Ishikawa (cell line): Measurements from ENCODE around the gene LTC4S.
A peak's percentile ranks its signal among the peaks of the same experiment; 100 is the strongest.

Experiments
- CEBPB ChIP-seq: IDR thresholded peaks from 2 replicates; pipeline ENCODE4 v1.6.1; 2012
- CREB1 ChIP-seq: IDR thresholded peaks from 2 replicates; pipeline ENCODE4 v1.6.1; 2012; ENCODE audit warnings: low read depth
- EGR1 ChIP-seq: IDR thresholded peaks from 2 replicates; pipeline ENCODE4 v1.6.1; 2012
- EP300 ChIP-seq: IDR thresholded peaks from 2 replicates; pipeline ENCODE4 v1.6.1; 2012; ENCODE audit warnings: borderline replicate concordance
- FOXM1 ChIP-seq: IDR thresholded peaks from 2 replicates; pipeline ENCODE4 v1.6.1; 2012; ENCODE audit warnings: low read depth, borderline replicate concordance
- NFIC ChIP-seq: IDR thresholded peaks from 2 replicates; pipeline ENCODE4 v1.6.1; 2012
- RAD21 ChIP-seq: IDR thresholded peaks from 2 replicates; pipeline ENCODE4 v1.6.1; 2012; ENCODE audit warnings: low read depth
- TAF1 ChIP-seq: IDR thresholded peaks from 2 replicates; pipeline ENCODE4 v1.6.1; 2012; ENCODE audit warnings: low read depth, mild to moderate bottlenecking
- TCF12 ChIP-seq: IDR thresholded peaks from 2 replicates; pipeline ENCODE4 v1.6.1; 2012; ENCODE audit warnings: low read depth
- TEAD4 ChIP-seq: IDR thresholded peaks from 2 replicates; pipeline ENCODE4 v1.6.1; 2012
- YY1 ChIP-seq: IDR thresholded peaks from 2 replicates; pipeline ENCODE4 v1.6.1; 2012; ENCODE audit warnings: low read depth
- ZBTB7A ChIP-seq: IDR thresholded peaks from 2 replicates; pipeline ENCODE4 v1.6.1; 2012; ENCODE audit warnings: low read depth
- TF ChIP-seq, protein P1 (sequence below): IDR thresholded peaks from 2 replicates; pipeline ENCODE4 v1.6.1; 2012; ENCODE audit warnings: low read depth, mild to moderate bottlenecking
- TF ChIP-seq, protein P2 (sequence below): IDR thresholded peaks from 2 replicates; pipeline ENCODE4 v1.6.1; 2012
- TF ChIP-seq, protein P3 (sequence below): IDR thresholded peaks from 2 replicates; pipeline ENCODE4 v1.6.1; 2012

LTC4S gene

DNA sequence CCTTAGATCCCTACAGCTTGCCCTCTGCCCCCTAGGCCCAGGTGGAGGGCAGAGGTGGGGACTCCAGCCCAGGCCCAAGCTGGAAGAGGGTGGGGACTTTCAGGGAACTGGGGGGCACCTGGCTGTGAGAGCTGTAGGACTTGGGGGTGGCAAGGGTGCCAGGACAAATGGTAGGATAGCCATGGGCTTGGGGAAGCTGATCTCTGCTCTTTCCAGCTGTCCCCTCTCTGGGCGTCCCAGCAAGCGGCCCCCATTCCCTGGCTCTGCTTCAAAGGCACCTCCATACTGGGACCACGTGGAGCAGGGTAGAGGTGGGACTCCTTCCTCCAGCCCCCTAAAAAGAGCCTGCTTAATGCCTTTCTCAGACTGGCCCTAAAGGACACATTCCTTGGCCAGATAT lies 385 bp downstream of the LTC4S start:
- TF ChIP-seq TCF12 (no peak), EGR1 (no peak)
- TF ChIP-seq, protein P1, sequence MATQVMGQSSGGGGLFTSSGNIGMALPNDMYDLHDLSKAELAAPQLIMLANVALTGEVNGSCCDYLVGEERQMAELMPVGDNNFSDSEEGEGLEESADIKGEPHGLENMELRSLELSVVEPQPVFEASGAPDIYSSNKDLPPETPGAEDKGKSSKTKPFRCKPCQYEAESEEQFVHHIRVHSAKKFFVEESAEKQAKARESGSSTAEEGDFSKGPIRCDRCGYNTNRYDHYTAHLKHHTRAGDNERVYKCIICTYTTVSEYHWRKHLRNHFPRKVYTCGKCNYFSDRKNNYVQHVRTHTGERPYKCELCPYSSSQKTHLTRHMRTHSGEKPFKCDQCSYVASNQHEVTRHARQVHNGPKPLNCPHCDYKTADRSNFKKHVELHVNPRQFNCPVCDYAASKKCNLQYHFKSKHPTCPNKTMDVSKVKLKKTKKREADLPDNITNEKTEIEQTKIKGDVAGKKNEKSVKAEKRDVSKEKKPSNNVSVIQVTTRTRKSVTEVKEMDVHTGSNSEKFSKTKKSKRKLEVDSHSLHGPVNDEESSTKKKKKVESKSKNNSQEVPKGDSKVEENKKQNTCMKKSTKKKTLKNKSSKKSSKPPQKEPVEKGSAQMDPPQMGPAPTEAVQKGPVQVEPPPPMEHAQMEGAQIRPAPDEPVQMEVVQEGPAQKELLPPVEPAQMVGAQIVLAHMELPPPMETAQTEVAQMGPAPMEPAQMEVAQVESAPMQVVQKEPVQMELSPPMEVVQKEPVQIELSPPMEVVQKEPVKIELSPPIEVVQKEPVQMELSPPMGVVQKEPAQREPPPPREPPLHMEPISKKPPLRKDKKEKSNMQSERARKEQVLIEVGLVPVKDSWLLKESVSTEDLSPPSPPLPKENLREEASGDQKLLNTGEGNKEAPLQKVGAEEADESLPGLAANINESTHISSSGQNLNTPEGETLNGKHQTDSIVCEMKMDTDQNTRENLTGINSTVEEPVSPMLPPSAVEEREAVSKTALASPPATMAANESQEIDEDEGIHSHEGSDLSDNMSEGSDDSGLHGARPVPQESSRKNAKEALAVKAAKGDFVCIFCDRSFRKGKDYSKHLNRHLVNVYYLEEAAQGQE = no peak

DNA sequence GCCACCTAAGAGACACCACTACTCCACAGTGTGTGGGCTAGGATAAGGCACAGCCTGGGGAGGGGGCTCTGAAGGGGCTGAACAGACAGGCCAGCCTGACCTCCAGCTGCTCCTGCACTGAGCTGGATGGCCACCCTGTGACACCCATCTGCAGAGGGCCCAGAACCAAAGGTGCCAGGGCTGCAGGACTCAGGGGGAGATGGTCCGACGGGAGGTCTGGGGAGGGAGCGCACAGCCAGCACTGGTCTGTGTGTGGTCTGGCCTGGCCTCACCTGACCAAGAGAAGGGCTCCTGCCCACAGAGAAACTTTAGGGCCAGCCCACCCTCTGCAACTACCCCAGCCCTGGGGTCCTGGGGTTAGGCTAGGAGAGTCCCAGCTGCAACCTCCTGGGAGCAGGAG lies 789 bp downstream of the LTC4S start:
- TF ChIP-seq, protein P2, sequence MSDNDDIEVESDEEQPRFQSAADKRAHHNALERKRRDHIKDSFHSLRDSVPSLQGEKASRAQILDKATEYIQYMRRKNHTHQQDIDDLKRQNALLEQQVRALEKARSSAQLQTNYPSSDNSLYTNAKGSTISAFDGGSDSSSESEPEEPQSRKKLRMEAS = no peak
- TF ChIP-seq, protein P1 = no peak
- TF ChIP-seq ZBTB7A = 0 out of 2 replicates have a peak, but pooled peaks have one; percentile 3

DNA sequence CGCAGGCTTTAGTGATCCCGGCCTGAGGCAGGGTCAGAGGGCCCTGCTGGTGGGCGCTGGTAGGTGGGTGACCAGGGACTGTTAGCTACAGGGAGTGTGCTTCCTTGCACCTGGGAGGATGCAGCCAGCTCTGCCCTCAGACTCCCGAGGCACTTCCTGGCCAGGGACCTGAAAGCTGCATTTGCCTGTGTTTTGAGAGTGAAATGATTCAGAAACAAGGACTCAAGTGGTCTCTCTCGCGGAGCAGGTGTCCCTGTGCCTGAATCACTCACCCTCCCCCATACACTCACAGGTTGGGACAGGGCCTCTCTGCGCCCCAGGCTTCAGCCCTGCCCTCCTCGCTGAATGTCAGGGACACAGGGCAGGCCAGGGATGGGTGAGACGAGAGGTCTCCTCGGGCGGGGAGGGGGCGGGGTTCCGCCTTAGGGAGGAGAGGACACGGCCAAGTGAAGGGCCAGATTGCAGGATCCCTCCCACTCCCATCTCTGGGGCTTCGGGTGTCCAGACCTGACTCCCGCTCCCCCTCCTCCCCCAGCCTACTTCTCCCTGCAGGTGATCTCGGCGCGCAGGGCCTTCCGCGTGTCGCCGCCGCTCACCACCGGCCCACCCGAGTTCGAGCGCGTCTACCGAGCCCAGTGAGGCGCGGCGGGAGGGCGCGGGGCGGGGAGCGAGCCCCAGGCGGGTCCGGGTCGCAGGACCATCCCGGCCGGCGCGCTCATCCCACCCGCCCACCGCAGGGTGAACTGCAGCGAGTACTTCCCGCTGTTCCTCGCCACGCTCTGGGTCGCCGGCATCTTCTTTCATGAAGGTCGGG lies 1.5 kb downstream of the LTC4S start:
- TF ChIP-seq ZBTB7A (0 out of 2 replicates have a peak, but pooled peaks have one; percentile 4), TAF1 (no peak)
- TF ChIP-seq, protein P2 = peak; percentile 32

DNA sequence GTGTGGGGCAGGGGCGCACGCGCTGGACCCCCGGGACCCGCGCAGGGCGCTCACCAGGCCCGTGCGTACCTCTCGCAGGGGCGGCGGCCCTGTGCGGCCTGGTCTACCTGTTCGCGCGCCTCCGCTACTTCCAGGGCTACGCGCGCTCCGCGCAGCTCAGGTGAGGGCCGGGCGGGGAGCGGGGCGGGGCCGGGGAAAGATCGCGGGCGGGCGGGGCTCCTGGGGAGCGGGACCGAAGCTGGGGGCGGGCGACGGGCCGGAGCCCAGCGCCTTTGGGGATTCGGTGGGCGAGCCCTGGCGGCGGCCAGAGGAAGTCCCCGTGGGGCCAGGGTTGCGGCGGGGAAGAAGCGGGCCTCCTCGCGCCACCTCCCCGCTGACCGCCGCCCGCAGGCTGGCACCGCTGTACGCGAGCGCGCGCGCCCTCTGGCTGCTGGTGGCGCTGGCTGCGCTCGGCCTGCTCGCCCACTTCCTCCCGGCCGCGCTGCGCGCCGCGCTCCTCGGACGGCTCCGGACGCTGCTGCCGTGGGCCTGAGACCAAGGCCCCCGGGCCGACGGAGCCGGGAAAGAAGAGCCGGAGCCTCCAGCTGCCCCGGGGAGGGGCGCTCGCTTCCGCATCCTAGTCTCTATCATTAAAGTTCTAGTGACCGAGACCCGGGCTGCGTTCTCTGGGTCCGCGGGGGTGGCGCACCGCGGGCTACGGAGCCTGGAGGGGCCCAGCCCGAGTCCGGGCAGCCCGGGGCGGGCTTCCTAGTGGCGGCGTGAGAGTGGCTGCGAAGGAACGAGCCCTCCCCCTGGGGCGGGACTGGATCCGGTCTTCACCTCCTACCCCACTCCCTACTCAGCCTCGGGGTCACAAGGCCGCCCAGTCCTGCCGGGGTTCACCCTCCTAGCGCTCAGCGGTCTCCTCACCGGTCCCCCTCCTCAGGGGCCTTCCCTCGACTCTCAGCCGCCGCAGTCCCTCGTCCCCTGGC lies 2.4 kb downstream of the LTC4S start:
- TF ChIP-seq FOXM1 = no peak
- TF ChIP-seq NFIC = no peak; the same call in 1 of the 2 replicates
- TF ChIP-seq, protein P1 = no peak
- TF ChIP-seq, protein P2 = peak; percentile 39
- peak; percentile 42 for TF ChIP-seq EGR1
- peak; percentile 36; the same call in 1 of the 2 replicates for TF ChIP-seq EP300
- no peak for TF ChIP-seq CEBPB
- peak; percentile 38; the same call in 1 of the 2 replicates for TF ChIP-seq TCF12
- peak; percentile 37 for TF ChIP-seq TEAD4
- TF ChIP-seq ZBTB7A = peak; percentile 28; the same call in 1 of the 2 replicates
- TF ChIP-seq YY1 = no peak
- TF ChIP-seq TAF1 = peak; percentile 50; the same call in 1 of the 2 replicates
- TF ChIP-seq RAD21 = peak; percentile 39; the same call in 1 of the 2 replicates
- TF ChIP-seq, protein P3, sequence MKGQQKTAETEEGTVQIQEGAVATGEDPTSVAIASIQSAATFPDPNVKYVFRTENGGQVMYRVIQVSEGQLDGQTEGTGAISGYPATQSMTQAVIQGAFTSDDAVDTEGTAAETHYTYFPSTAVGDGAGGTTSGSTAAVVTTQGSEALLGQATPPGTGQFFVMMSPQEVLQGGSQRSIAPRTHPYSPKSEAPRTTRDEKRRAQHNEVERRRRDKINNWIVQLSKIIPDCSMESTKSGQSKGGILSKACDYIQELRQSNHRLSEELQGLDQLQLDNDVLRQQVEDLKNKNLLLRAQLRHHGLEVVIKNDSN = no peak
- no peak for TF ChIP-seq CREB1
